ENCODE data around the gene LETM1. TPM values are rescaled to one million over a fixed set of nuclear protein-coding genes. Genes with fewer than 3 reads are reported as not detected.

The LETM1 gene
- total RNA-seq, 3 donors from 2014 or later: 128 to 141 (median 133) TPM

DNA sequence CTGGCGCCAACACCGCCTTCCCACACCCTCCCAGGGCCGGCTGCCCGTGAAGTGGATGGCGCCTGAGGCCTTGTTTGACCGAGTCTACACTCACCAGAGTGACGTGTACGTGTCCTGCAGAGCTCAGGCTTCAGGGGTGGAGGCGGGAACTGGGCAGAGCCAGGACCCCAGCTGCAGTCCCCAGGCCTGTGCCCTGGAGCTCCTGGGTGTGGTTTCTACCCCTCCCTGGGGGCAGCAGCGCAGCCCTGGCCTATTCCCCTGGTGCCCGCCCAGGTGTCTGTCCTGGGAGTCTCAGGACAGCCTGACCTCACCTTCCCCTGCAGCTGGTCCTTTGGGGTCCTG is 49.8 kb downstream of the LETM1 start:
- DNase-seq (no peak), ATAC-seq (no peak)
- no peaks in the 10 kb centered on the region for H3K36me3 Mint-ChIP-seq (ENCODE audit: insufficient read depth)
- H3K4me1 Mint-ChIP-seq (ENCODE audit: low read depth): no peaks in the 10 kb centered on the region
- H3K9me3 Mint-ChIP-seq: no peaks in the 10 kb centered on the region
- no peaks in the 10 kb centered on the region for H3K27me3 Mint-ChIP-seq (ENCODE audit: low read depth)
- H3K4me3 Mint-ChIP-seq: no peak overlapping the region

DNA sequence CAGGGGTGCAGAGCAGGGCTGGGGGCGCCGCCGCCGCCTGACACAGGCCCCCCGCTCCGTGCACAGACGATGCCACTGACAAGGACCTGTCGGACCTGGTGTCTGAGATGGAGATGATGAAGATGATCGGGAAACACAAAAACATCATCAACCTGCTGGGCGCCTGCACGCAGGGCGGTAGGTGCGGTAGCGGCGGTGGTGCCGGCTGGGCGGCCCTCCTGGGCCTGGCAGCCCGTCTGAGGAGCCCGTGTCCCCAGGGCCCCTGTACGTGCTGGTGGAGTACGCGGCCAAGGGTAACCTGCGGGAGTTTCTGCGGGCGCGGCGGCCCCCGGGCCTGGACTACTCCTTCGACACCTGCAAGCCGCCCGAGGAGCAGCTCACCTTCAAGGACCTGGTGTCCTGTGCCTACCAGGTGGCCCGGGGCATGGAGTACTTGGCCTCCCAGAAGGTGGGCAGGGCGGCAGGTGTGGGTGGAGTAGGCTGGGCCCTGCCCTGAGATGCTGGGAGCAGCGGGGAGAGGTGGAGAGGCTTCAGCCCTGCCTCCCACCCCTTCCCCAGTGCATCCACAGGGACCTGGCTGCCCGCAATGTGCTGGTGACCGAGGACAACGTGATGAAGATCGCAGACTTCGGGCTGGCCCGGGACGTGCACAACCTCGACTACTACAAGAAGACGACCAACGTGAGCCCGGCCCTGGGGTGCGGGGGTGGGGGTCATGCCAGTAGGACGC is 50.3 kb downstream of the LETM1 start:
- no peak for DNase-seq
- no peaks in the 10 kb centered on the region for H3K27me3 Mint-ChIP-seq (ENCODE audit: low read depth)
- H3K9me3 Mint-ChIP-seq: no peaks in the 10 kb centered on the region
- H3K4me1 Mint-ChIP-seq (ENCODE audit: low read depth): no peaks in the 10 kb centered on the region
- no peak overlapping the region for H3K4me3 Mint-ChIP-seq
- no peaks in the 10 kb centered on the region for H3K36me3 Mint-ChIP-seq (ENCODE audit: insufficient read depth)
- no peak for ATAC-seq

DNA sequence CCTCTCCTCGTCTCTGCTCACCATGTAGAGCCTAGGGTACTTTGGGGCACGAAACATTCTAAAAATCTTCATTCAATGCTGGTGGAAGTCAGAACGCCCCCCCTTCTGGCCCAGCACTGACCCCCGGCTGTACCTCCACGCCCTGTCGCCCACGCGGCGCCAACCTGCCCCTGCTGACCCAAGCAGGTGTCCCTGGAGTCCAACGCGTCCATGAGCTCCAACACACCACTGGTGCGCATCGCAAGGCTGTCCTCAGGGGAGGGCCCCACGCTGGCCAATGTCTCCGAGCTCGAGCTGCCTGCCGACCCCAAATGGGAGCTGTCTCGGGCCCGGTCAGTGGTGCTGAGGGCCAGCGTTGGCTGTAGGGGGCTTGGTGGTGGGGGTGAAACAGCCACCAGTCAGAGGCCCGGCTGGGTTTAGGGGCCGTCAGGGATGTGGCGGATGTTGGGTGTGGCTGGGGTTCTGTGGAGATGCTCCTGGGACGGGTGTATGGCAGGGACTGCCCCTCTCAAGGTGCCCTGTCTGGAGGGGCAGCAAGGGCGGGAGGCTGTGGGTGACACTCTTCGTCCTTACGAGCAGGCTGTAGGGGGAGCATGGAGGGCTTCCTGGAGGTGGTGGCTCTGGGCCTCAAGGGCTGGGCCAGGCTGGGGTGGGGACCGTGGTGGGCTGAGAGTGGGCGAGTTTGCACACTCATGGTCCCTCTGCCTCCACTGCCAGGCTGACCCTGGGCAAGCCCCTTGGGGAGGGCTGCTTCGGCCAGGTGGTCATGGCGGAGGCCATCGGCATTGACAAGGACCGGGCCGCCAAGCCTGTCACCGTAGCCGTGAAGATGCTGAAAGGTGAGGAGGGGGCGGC is 51.1 kb downstream of the LETM1 start:
- DNase-seq: no peak
- Mint-ChIP-seq H3K4me3 (no peak overlapping the region), H3K9me3 (no peaks in the 10 kb centered on the region), H3K4me1 (ENCODE audit: low read depth) (no peaks in the 10 kb centered on the region), H3K36me3 (ENCODE audit: insufficient read depth) (no peaks in the 10 kb centered on the region), H3K27me3 (ENCODE audit: low read depth) (peaks cover 6% of the 10 kb centered on the region)
- ATAC-seq: no peak

DNA sequence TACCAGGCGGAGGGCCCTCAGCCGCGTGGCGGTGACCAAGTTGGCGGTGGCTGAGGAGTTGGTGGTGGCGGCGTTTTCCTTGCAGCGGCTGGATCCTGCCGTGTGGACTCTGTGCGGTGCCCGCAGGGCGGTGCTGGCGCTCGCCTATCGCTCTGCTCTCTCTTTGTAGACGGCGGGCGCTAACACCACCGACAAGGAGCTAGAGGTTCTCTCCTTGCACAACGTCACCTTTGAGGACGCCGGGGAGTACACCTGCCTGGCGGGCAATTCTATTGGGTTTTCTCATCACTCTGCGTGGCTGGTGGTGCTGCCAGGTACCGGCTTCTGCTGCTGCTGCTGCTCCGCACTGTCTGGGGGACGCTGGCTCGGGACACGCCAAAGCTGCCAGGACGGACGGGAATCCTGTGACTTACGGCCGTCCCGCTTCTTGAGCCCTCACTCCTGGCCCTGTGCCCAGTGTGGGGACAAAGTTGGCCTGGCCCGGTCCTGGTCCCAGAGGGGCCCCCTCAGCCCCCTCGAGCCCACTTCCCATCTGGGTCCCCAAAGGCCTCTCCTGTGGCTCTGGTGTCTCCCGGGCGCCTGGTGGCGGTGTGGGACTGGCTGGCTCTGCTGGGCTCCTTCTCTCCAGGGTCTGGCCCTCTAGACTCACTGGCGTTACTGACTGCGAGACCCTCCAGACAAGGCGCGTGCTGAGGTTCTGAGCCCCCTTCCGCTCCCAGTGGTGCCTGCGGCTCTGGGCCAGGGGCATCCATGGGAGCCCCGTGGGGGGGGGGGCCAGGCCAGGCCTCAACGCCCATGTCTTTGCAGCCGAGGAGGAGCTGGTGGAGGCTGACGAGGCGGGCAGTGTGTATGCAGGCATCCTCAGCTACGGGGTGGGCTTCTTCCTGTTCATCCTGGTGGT is 52.2 kb downstream of the LETM1 start:
- Mint-ChIP-seq H3K4me1 (ENCODE audit: low read depth) (no peaks in the 10 kb centered on the region), H3K9me3 (no peaks in the 10 kb centered on the region)
- ATAC-seq: no peak

DNA sequence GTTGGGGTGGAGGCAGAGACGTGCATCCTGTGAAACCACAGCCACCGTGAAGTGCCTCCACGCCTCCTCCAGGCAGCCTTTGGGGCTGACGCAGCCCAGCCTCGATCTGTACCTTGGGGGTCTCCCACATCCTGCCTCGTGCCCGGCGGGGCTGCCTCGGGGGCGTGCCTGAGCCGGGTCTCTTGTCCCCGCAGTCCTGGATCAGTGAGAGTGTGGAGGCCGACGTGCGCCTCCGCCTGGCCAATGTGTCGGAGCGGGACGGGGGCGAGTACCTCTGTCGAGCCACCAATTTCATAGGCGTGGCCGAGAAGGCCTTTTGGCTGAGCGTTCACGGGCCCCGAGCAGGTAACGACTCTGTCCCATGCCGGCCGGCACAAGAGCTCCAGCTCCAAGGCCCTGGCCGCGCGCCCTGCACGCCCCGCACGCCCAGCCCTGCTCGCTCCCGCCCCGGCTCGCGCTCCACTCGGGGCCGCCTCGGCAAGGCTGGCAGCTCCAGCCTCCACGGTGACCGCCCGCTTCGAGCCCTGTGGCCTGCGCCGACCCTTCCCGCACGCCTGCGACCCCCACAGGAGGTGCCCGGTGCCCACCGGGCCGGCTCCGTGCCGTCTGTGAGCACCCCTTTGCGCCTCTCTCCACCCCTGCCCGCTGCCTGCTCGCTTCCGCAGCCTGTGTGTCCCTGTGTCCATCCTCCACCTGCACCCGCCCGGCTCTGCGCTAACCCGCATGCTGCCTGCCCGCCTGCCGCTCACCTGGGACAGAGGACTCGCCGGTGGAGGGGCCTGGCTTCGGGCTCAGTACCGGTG is 53.0 kb downstream of the LETM1 start:
- H3K4me3 Mint-ChIP-seq: no peak overlapping the region
- no peaks in the 10 kb centered on the region for H3K9me3 Mint-ChIP-seq
- H3K27me3 Mint-ChIP-seq (ENCODE audit: low read depth): peaks cover 15% of the 10 kb centered on the region
- H3K36me3 Mint-ChIP-seq (ENCODE audit: insufficient read depth): no peaks in the 10 kb centered on the region
- no peaks in the 10 kb centered on the region for H3K4me1 Mint-ChIP-seq (ENCODE audit: low read depth)
- ATAC-seq (no peak), DNase-seq (no peak)

More for the DNA sequence above, 52.2 kb downstream of the LETM1 start:
- H3K36me3 Mint-ChIP-seq (ENCODE audit: insufficient read depth): no peaks in the 10 kb centered on the region
- DNase-seq: no peak
- no peak overlapping the region for H3K4me3 Mint-ChIP-seq
- H3K27me3 Mint-ChIP-seq (ENCODE audit: low read depth): peaks cover 11% of the 10 kb centered on the region

DNA sequence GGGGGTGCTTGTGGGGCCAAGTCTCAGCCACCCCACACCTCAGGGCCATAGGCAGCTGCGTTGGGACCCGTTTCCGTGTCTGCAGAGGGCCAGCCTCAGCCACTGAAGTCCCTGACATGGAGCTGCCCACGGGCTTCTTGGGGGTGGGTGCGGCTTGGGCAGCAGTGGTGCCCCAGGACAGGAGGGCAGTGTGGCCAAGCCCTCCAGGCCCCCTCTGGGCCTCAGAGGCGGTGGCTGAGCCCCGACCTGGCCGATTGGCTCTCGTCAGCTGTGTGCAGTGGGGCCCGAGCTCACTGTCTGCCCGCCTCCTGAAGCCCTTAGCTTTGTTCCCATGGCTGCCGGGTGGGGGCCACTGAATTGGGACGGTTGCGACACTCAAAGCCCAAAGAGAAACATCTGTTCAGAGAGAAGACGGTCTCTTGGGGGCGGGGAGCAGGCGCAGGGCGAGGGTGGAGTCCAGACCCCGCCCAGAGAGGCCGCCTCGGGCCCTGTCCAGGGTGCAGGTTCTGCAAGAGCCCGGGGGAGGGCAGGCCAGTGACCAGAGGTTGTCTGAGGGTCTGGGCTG is 53.7 kb downstream of the LETM1 start:
- no peaks in the 10 kb centered on the region for H3K36me3 Mint-ChIP-seq (ENCODE audit: insufficient read depth)
- H3K4me1 Mint-ChIP-seq (ENCODE audit: low read depth): no peaks in the 10 kb centered on the region
- no peaks in the 10 kb centered on the region for H3K9me3 Mint-ChIP-seq
- ATAC-seq (no peak), DNase-seq (no peak)
- no peak overlapping the region for H3K4me3 Mint-ChIP-seq
- peaks cover 15% of the 10 kb centered on the region for H3K27me3 Mint-ChIP-seq (ENCODE audit: low read depth)

DNA sequence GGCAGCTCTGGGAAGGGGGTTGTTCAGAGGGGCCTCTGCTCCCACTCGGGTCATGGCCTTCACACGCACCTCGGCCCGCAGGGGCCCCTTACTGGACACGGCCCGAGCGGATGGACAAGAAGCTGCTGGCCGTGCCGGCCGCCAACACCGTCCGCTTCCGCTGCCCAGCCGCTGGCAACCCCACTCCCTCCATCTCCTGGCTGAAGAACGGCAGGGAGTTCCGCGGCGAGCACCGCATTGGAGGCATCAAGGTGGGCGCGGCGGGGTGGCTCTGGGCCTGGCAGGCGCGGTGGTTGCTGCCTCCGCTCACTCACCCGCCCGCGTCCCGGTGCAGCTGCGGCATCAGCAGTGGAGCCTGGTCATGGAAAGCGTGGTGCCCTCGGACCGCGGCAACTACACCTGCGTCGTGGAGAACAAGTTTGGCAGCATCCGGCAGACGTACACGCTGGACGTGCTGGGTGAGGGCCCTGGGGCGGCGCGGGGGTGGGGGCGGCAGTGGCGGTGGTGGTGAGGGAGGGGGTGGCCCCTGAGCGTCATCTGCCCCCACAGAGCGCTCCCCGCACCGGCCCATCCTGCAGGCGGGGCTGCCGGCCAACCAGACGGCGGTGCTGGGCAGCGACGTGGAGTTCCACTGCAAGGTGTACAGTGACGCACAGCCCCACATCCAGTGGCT is 54.5 kb downstream of the LETM1 start:
- no peak overlapping the region for H3K4me3 Mint-ChIP-seq
- H3K9me3 Mint-ChIP-seq: no peaks in the 10 kb centered on the region

DNA sequence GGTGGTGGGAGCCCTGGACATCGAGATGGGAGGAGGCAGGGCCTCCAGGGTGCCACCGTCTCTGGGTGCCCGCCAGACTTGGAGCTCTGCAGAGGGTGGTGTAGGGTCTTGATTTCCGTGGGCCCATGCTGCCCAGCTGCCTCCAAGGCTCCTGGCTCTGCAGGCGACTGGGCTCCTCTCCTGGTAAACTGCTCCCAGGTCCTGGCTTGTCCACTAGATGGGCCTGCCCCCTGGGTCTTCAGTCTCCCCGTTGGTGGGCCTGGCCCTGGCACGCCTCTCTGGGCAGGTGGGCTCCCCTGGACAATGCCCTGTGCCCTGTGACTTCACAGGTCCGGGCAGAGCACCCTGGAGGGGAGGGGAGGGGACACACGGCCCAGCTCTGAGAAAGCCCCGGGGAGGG is 55.2 kb downstream of the LETM1 start:
- Mint-ChIP-seq H3K4me3 (no peak overlapping the region), H3K27me3 (ENCODE audit: low read depth) (peaks cover 28% of the 10 kb centered on the region), H3K4me1 (ENCODE audit: low read depth) (no peaks in the 10 kb centered on the region), H3K36me3 (ENCODE audit: insufficient read depth) (no peaks in the 10 kb centered on the region), H3K9me3 (no peaks in the 10 kb centered on the region)
- DNase-seq: no peak
- ATAC-seq: no peak

More for the DNA sequence above, 54.5 kb downstream of the LETM1 start:
- no peak for DNase-seq
- Mint-ChIP-seq H3K4me1 (ENCODE audit: low read depth) (no peaks in the 10 kb centered on the region), H3K27me3 (ENCODE audit: low read depth) (peaks cover 22% of the 10 kb centered on the region), H3K36me3 (ENCODE audit: insufficient read depth) (no peaks in the 10 kb centered on the region)
- no peak for ATAC-seq

DNA sequence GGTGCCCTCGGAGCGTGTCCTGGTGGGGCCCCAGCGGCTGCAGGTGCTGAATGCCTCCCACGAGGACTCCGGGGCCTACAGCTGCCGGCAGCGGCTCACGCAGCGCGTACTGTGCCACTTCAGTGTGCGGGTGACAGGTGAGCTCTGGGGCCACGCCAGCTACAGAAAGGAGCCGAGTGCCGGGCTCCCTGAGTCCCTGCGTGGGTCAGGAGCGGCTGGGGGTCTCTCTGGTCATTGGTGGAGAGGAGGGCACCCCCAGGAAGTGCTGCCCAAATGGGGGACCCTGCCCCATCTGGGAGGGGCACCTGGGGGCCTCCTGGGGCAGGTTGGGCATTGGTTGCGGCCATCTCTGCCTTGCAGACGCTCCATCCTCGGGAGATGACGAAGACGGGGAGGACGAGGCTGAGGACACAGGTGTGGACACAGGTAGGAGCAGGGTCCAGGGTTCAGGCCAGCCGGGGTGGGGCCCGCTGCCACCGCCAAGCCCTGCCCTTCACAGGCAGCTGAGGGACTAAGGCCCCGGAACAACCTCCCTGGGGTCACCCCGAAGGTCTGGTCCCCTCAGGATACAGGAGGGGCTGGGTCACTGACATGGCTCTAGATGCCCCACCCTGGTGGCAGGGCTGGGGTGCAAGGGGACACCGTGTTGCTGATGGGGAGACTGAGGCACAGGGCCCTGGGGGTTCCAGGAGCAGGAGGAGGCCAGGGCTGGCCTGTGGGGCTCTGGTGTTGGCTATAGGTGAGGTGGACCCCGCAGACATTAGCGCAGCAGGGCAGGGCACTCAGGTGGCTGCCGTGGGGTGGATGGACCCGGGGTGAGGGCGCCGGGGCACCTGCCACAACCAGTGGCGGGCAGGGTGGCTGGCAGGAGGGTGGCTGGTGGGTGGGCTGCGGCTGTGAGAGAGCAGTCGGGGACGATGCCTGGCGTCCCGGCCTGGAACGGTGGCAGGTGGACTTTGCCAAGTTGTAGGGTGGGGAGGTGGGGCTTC is 56.3 kb downstream of the LETM1 start:
- ATAC-seq (no peak), DNase-seq (no peak)
- H3K9me3 Mint-ChIP-seq: no peaks in the 10 kb centered on the region
- no peaks in the 10 kb centered on the region for H3K36me3 Mint-ChIP-seq (ENCODE audit: insufficient read depth)
- no peak overlapping the region for H3K4me3 Mint-ChIP-seq
- H3K4me1 Mint-ChIP-seq (ENCODE audit: low read depth): no peaks in the 10 kb centered on the region
- H3K27me3 Mint-ChIP-seq (ENCODE audit: low read depth): peaks cover 28% of the 10 kb centered on the region

DNA sequence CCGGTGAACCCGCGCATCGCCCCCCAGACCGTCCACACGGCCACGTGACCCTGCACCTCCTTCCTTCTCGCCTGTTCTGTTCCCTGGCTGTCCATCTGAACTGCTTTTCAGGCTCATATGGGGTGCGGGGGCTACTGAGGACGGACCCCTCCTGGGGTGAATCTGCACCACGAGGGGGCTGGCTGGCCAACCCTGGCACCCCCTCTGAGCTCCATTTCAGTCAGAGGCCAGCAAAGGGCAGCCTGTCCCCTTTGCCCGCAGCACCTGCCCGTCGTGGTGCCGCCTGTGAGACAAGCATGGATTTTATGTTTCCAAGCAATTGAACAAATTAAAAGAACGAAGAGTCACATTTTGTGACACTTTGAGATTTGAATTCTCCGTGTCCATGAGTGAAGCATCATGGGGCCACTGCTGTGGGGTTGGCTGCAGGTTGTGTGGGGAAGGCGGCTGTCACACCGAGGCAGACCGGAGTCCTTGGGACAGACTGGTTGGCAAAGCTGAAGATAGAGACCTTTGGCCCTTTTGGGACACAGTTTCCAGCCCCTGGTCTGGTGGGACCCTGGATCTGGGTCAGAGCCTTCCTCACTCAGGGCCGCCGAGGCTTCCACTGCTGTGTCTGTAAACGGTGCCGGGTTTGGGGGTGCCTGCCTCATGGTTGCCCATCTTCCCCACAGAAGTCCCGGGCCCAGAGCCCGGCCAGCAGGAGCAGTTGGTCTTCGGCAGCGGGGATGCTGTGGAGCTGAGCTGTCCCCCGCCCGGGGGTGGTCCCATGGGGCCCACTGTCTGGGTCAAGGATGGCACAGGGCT is 57.2 kb downstream of the LETM1 start:
- ATAC-seq: no peak
- H3K36me3 Mint-ChIP-seq (ENCODE audit: insufficient read depth): no peaks in the 10 kb centered on the region
- no peak overlapping the region for H3K4me3 Mint-ChIP-seq
- H3K27me3 Mint-ChIP-seq (ENCODE audit: low read depth): peaks cover 28% of the 10 kb centered on the region
- DNase-seq: no peak
- H3K9me3 Mint-ChIP-seq: no peaks in the 10 kb centered on the region
- H3K4me1 Mint-ChIP-seq (ENCODE audit: low read depth): no peaks in the 10 kb centered on the region

DNA sequence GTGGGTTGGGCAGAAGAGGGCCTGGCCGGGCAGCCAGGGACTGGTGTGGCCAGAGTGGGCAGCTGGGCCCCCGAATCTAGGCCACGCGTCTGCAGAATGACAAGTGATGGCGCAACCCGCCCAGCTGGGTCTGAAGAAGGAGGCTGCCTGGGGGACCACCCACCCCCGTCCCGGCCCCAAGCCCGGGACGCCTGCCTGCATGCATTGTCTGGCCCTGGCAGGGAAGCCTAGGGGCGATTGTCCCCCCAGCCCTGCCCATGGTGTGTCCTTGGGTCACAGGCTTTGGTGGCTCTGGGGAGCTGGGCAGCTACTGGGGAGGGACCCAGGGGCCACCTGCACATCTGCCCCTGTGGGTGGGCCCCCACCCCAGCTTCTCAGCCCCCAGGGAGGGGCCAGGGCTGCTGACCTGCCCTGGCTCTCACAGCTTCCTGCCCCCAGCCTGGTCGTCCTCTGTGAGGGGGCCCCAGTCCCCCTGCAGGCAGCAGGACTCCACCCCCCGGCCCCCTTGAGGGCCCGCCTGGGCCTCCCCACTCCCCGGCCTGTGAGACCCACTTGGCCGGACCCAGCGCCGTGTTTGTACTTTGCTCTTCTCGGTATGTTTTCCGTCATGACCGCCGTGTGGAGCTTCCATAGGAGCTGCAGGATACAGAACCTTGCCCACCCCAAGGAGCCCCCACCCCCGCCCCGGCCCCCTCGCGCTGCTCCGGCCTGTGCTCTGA is 57.9 kb downstream of the LETM1 start:
- Mint-ChIP-seq H3K4me3 (no peak overlapping the region), H3K36me3 (ENCODE audit: insufficient read depth) (no peaks in the 10 kb centered on the region), H3K27me3 (ENCODE audit: low read depth) (peaks cover 28% of the 10 kb centered on the region), H3K4me1 (ENCODE audit: low read depth) (no peaks in the 10 kb centered on the region), H3K9me3 (no peaks in the 10 kb centered on the region)
- no peak for ATAC-seq
- no peak for DNase-seq
